GM18873 (cell line): Measurements from ENCODE around the gene ZFHX2.

Source experiments
- ATAC-seq: cut with Tn5 transposase; IDR thresholded peaks from one replicate; pipeline ENCODE4 v1.9.1; 2021; ENCODE audit warnings: mild to moderate bottlenecking, moderate library complexity, moderate number of reproducible peaks; ENCODE audit not compliant: unreplicated experiment, low FRiP score

The ZFHX2 gene

GRCh38 chr14:23523229-23524016 lies 28.1 kb downstream of the ZFHX2 start:
- ATAC-seq: no peak

- no peak for ATAC-seq
Measured at GRCh38 chr14:23522643-23523198, 28.8 kb downstream of the ZFHX2 start.

DNA sequence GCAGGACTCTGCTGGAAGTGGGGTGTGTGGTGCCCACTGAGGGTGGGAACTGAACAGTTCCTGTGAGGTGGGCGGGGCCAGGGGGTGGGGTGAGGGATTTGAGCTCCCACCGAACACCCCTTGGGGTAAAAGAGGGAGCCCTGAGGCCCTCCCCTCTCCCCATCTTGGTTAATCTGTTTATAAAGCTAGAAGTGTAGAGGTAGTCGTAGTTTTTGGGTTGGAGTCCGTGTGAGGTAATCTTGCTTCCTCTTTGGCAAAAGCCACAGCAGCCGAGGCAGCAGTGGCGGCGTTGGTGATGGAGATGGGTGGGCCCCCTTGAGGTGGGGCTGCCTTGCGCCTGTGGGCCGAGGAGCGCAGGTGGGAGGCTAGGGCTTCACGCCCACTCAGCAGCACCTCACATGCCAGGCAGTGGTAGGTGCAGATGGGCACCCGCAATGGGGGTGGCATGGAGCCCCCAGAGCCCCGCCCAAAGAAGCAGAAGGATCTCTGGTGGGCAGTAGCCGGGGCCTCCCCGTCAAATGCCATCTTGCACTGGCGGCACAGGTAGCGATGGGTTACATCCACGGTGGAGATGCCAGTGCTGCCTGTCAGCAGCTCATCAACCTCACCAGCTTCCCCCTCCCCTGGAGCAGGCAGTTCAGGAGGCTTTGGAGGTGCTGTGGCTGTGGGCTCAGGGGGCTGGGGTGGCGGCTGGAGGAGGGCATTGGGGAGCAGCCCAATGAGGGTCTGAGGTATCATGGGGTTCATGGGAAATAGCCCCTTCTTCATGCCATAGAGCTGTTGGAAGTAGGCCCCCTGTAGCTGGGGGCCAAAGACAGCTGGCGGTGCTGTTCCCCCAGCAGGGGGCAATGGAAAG lies 29.6 kb downstream of the ZFHX2 start:
- ATAC-seq: no peak

- ATAC-seq: no peak
Measured at GRCh38 chr14:23520899-23521533, 30.5 kb downstream of the ZFHX2 start.

- ATAC-seq: no peak
Measured at GRCh38 chr14:23518709-23519108, 32.9 kb downstream of the ZFHX2 start.

DNA sequence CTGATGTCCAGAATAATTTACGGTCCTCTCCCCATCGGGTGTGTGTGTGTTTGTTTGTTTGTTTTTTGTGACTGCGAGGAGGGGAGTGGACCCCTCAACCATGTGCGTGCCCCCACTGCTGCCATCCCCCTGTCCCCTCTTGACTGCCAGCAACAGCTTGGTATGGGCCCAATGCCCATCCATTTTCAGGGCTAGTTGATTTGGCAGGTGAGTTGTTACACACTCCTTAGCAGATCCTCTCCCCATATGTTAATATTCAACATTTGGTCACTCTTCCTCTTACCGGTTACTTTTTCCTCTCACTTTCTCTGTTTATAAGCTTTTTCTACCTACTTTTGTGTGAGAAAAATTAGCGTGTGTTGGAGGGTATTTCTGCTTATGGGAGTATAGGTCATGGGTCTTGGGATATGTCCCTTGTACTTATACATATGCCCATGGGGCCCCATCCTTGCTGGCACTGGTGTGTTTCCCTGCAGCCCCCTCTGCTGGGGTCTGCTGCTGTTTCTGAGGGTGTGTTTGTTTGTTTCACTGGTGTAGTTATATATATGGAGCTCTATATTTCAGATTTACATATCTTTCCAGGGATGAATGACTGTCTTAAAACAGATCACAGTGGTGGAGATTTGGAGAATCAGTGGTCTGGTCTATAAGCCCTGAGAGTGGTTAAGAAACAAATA lies 33.8 kb downstream of the ZFHX2 start:
- ATAC-seq: no peak

DNA sequence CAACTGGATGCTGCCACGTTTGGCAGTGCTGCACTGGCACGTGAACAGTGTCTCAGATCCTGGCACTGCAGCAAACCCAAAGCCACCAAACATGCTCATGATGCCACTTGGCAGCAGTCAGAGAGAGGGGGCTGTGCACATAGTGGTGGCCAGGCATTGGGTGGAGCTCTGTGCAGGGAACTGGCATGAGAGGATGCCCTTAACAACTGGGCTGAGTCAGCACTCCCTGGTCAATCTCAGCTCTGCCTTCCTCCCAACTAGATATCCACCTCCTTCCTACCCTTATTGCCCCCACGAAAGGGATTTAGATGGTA lies 37.0 kb downstream of the ZFHX2 start:
- ATAC-seq: no peak

- no peak for ATAC-seq
Measured at GRCh38 chr14:23513818-23514643, 37.5 kb downstream of the ZFHX2 start.

- ATAC-seq: no peak
Measured at GRCh38 chr14:23513005-23513817, 38.4 kb downstream of the ZFHX2 start.

- ATAC-seq: no peak
Measured at GRCh38 chr14:23512156-23512555, 39.4 kb downstream of the ZFHX2 start.

DNA sequence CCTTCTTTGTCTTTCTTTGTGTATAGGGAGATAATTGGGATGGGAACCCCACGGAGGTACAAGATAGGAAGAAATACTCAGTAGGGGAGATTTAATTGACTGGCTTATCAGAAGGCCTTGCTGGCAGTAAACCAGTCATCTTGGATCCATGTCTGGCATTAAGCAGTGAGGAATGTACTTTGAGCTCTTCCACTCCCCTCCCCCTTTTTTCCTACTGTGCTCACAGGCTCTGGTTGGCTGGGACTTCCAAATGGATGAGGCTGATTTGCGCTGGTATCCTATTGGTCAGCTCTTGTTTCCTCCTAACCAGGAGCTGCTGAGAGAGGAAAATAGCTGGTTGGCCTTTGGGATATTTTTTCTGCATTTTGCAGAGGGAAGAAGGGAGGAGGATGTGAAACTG lies 57.3 kb downstream of the ZFHX2 start:
- no peak for ATAC-seq

GRCh38 chr14:23492618-23493272 lies 58.8 kb downstream of the ZFHX2 start:
- ATAC-seq: no peak

DNA sequence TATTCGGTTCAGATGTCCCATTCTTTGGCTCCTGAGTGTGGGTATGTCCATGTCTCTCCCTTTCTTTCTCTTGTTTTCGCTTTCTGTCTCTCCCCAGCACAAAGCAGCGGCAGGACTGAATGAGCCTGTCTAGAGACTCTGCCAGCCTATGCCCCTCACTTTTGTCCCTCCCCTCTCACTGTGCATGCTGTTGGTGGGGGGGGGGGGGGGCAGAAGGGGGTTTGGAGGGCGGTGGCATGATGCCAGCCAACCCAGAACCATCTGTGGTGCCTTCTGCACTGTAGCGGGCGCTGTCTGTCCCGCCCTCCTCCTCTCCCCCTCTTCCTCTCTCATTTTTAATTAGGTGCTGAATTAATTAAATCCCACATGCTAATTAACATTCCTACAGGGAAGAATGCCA lies 64.3 kb downstream of the ZFHX2 start:
- no peak for ATAC-seq

DNA sequence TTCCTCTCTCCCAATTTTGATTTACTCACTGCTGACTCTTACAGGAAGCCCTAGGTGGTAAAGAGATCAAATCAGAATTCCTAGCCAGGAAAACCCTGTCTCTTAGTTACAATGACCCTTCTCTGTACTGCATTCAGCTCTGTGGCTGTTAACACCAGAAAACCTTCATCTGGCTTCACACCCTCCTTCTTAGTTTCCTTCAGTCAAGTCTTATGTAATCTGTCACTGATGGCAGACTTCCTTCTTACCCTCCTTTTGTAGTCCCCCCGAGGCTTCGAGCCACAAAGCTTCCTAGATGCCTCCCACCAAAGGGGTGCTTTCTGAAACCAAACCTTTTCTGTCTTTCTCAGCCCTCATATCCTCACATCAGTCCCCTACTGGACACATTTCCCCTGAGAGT lies 65.5 kb downstream of the ZFHX2 start:
- ATAC-seq: no peak

- ATAC-seq: no peak
Measured at GRCh38 chr14:23485326-23485725, 66.2 kb downstream of the ZFHX2 start.

GRCh38 chr14:23483236-23483854 lies 68.2 kb downstream of the ZFHX2 start:
- no peak for ATAC-seq

DNA sequence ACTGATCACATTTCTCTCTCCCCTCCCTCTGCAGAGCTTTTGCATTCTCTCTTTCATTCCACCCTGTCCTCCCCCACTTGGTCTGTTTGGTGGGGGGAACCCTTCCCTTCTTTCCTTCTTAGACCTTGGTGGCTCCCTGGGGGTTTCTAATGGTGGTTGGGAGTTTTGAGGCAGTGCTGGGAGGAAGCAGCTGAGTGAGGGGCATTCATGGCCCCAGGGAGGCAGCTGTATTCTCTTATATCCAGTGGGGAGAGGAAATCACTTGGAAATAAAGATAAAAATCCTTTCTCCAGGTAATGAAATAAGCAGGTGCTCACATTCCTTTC lies 68.8 kb downstream of the ZFHX2 start:
- no peak for ATAC-seq
